ENCODE results near the gene SCYL2.

The SCYL2 gene

DNA sequence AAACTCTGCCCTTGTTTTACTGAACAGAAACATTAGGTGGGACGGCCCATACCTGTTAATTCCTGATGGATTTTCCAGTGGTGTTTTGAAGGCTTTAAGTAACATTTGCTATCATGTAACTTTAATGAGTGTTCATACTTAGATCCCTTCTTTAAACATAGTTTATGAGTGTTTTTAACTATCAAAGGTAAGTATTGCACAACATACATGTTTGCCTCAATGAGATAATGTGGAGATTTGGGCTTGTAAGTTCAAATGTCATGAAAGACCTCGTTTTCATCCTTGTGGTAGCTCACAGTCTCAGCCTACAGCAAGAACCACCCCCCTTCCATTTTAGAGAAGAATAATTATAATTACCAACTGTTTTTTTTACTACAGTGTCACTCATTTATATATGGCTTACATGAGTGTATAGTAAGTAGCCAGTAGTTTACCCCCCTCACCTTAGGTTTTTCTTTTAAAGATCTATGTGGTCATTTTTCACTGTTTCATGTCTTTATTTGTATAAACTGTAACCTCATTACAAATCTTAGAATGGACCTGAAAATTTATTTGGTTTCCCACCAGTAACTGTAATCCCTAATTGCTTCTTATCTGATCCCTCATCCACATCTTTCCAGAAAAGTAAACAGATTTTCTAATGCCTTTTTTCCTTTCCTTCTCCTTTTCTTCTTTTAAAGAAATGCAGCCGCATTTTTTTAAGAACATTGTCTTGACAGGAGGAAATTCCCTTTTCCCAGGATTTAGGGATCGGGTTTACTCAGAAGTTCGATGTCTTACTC lies 47.5 kb upstream of the SCYL2 start (continued):
- TF ChIP-seq PRDM2 (tag by site-specific recombination; IDR thresholded peaks at IDR 0.05; ENCODE audit: borderline replicate concordance): no peak
- TF ChIP-seq RBAK (tag by site-specific recombination; IDR thresholded peaks at IDR 0.05): no peak
- peak; percentile 17; the same call in 1 of the 2 replicates for TF ChIP-seq ZNF366 (tag by site-specific recombination; conservative IDR thresholded peaks at IDR 0.05)
- no peak for TF ChIP-seq SALL2 (tag by site-specific recombination; IDR thresholded peaks at IDR 0.05; ENCODE audit: borderline replicate concordance)
- no peak for TF ChIP-seq ZNF404 (tag by site-specific recombination; IDR thresholded peaks at IDR 0.05)
- TF ChIP-seq ZNF664 (tag by site-specific recombination; IDR thresholded peaks at IDR 0.05): no peak; the same call in 1 of the 2 replicates
- no peak for TF ChIP-seq ZNF513 (tag by site-specific recombination; IDR thresholded peaks at IDR 0.05)
- TF ChIP-seq ZNF121 (tag by site-specific recombination; IDR thresholded peaks at IDR 0.05): no peak
- no peak for TF ChIP-seq ZSCAN4 (tag by site-specific recombination; IDR thresholded peaks at IDR 0.05)
- TF ChIP-seq HOXA7 (CRISPR knock-in tag; IDR thresholded peaks at IDR 0.05; ENCODE audit: borderline replicate concordance): no peak
- TF ChIP-seq, protein P1, sequence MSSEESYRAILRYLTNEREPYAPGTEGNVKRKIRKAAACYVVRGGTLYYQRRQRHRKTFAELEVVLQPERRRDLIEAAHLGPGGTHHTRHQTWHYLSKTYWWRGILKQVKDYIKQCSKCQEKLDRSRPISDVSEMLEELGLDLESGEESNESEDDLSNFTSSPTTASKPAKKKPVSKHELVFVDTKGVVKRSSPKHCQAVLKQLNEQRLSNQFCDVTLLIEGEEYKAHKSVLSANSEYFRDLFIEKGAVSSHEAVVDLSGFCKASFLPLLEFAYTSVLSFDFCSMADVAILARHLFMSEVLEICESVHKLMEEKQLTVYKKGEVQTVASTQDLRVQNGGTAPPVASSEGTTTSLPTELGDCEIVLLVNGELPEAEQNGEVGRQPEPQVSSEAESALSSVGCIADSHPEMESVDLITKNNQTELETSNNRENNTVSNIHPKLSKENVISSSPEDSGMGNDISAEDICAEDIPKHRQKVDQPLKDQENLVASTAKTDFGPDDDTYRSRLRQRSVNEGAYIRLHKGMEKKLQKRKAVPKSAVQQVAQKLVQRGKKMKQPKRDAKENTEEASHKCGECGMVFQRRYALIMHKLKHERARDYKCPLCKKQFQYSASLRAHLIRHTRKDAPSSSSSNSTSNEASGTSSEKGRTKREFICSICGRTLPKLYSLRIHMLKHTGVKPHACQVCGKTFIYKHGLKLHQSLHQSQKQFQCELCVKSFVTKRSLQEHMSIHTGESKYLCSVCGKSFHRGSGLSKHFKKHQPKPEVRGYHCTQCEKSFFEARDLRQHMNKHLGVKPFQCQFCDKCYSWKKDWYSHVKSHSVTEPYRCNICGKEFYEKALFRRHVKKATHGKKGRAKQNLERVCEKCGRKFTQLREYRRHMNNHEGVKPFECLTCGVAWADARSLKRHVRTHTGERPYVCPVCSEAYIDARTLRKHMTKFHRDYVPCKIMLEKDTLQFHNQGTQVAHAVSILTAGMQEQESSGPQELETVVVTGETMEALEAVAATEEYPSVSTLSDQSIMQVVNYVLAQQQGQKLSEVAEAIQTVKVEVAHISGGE (tag by site-specific recombination; conservative IDR thresholded peaks at IDR 0.05; ENCODE audit: low read depth): no peak
- no peak for TF ChIP-seq ZNF341 (tag by site-specific recombination; IDR thresholded peaks at IDR 0.05; ENCODE audit: low read depth)
- TF ChIP-seq ZNF639 (tag by site-specific recombination; IDR thresholded peaks at IDR 0.05): no peak
- TF ChIP-seq ZNF175 (tag by site-specific recombination; IDR thresholded peaks at IDR 0.05): no peak
- no peak for TF ChIP-seq ZNF621 (tag by site-specific recombination; IDR thresholded peaks at IDR 0.05)
- TF ChIP-seq ZNF76 (tag by site-specific recombination; IDR thresholded peaks at IDR 0.05; ENCODE audit: borderline replicate concordance, low read depth): no peak
- peak; percentile 90 for TF ChIP-seq FEZF1 (tag by site-specific recombination; IDR thresholded peaks at IDR 0.05)
- TF ChIP-seq IKZF3 (tag by site-specific recombination; IDR thresholded peaks at IDR 0.05): peak; percentile 82
- TF ChIP-seq ZBTB20 (tag by site-specific recombination; IDR thresholded peaks at IDR 0.05): no peak
- peak; percentile 86 for TF ChIP-seq ZNF843 (tag by site-specific recombination; IDR thresholded peaks at IDR 0.05)
- TF ChIP-seq KLF17 (tag by site-specific recombination; IDR thresholded peaks at IDR 0.05): no peak
- TF ChIP-seq BCL11B (tag by site-specific recombination; IDR thresholded peaks at IDR 0.05; ENCODE audit: low read depth): peak; percentile 59; the same call in 1 of the 2 replicates
- no peak for TF ChIP-seq ZNF701 (tag by site-specific recombination; IDR thresholded peaks at IDR 0.05)
- no peak for TF ChIP-seq ZNF629 (tag by site-specific recombination; IDR thresholded peaks at IDR 0.05)
- TF ChIP-seq ZNF350 (tag by site-specific recombination; IDR thresholded peaks at IDR 0.05): no peak

Data from HEK293 (cell line).